GM23338 (cell line): ENCODE measurements around the gene GC. TPM values are rescaled to one million over a fixed set of nuclear protein-coding genes. Genes with fewer than 3 reads are reported as not detected.

Experiments
- ATAC-seq: fragments of 200-7000 bp; cut with Tn5 transposase; 3 replicates; pipeline ENCODE4 v1.9.1; 2020
- DNase-seq: peaks from one replicate; pipeline ENCODE4 v3.0.0-alpha.2; 2015; ENCODE audit warnings: low spot score
- H2AFZ ChIP-seq: fragments of 200-600 bp; sonication (generic); 2 replicates; pipeline ENCODE4 v1.8.0; 2016; ENCODE audit warnings: antibody characterized with exemption, mild to moderate bottlenecking, moderate library complexity
- H3F3A ChIP-seq: fragments of 200-600 bp; sonication (generic); replicated peaks from 2 replicates; pipeline ENCODE4 v1.8.0; 2017; ENCODE audit warnings: antibody characterized with exemption, mixed run types, low read depth
- H3K27ac ChIP-seq: fragments of 200-600 bp; sonication (generic); 2 replicates; pipeline ENCODE4 v1.6.1; 2016; ENCODE audit warnings: low read depth
- H3K27me3 ChIP-seq: fragments of 200-600 bp; sonication (generic); 2 replicates; pipeline ENCODE4 v1.8.0; 2016; ENCODE audit warnings: mild to moderate bottlenecking, mixed run types, moderate library complexity; ENCODE audit not compliant: insufficient read depth
- H3K36me3 ChIP-seq: fragments of 200-600 bp; sonication (generic); 2 replicates; pipeline ENCODE4 v1.8.0; 2016; ENCODE audit warnings: mild to moderate bottlenecking; ENCODE audit not compliant: insufficient read depth
- H3K4me1 ChIP-seq: fragments of 200-600 bp; sonication (generic); 2 replicates; pipeline ENCODE4 v1.8.0; 2016; ENCODE audit warnings: mild to moderate bottlenecking, moderate library complexity; ENCODE audit not compliant: insufficient read depth
- H3K4me2 ChIP-seq: fragments of 200-600 bp; sonication (generic); 2 replicates; pipeline ENCODE4 v1.7.1; 2017; ENCODE audit warnings: mixed run types
- H3K4me3 ChIP-seq: fragments of 200-600 bp; sonication (generic); 2 replicates; pipeline ENCODE4 v1.6.1; 2016; ENCODE audit warnings: mixed run types
- H3K79me2 ChIP-seq: fragments of 200-600 bp; sonication (generic); replicated peaks from 2 replicates; pipeline ENCODE4 v1.8.0; 2017; ENCODE audit warnings: mild to moderate bottlenecking; ENCODE audit not compliant: insufficient read depth
- H3K9me2 ChIP-seq: fragments of 200-600 bp; sonication (generic); 2 replicates; pipeline ENCODE4 v1.8.0; 2017; ENCODE audit not compliant: insufficient read depth
- H4K20me1 ChIP-seq: fragments of 200-600 bp; sonication (generic); replicated peaks from 2 replicates; pipeline ENCODE4 v1.8.0; 2017; ENCODE audit warnings: mild to moderate bottlenecking; ENCODE audit not compliant: insufficient read depth
- H3K27ac Mint-ChIP-seq: 2 replicates; pipeline ENCODE4 v1.8.0; 2020; ENCODE audit warnings: inconsistent platforms, mild to moderate bottlenecking, moderate library complexity, mixed read lengths
- H3K27me3 Mint-ChIP-seq: 3 replicates; pipeline ENCODE4 v1.8.0; 2022; ENCODE audit warnings: low read depth, mild to moderate bottlenecking, moderate library complexity, mixed read lengths, inconsistent platforms; ENCODE audit not compliant: insufficient read depth, poor library complexity
- H3K36me3 Mint-ChIP-seq: 3 replicates; pipeline ENCODE4 v1.8.0; 2021; ENCODE audit warnings: low read depth, mild to moderate bottlenecking, inconsistent platforms, moderate library complexity, mixed read lengths
- H3K4me1 Mint-ChIP-seq: 3 replicates; pipeline ENCODE4 v1.8.0; 2020; ENCODE audit warnings: mild to moderate bottlenecking, inconsistent platforms, mixed read lengths
- H3K4me3 Mint-ChIP-seq: 3 replicates; pipeline ENCODE4 v1.8.0; 2021; ENCODE audit warnings: moderate library complexity, mild to moderate bottlenecking, inconsistent platforms, mixed read lengths
- H3K9me3 Mint-ChIP-seq: 3 replicates; pipeline ENCODE4 v1.8.0; 2020; ENCODE audit warnings: moderate library complexity, mild to moderate bottlenecking, inconsistent platforms, mixed read lengths
- CREB1 ChIP-seq: fragments of 250-450 bp; sonication (Bioruptor Pico); IDR thresholded peaks from 2 replicates; pipeline ENCODE4 v1.5.0; 2020; ENCODE audit warnings: low read depth, mild to moderate bottlenecking, moderate library complexity
- EZH2 ChIP-seq: fragments of 200-600 bp; sonication (generic); IDR thresholded peaks from one replicate; pipeline ENCODE4 v1.8.0; 2017; ENCODE audit warnings: antibody characterized with exemption, mild to moderate bottlenecking, low read depth; ENCODE audit not compliant: unreplicated experiment
- EZH2phosphoT487 ChIP-seq: fragments of 200-600 bp; sonication (generic); IDR thresholded peaks from one replicate; pipeline ENCODE4 v1.8.1; 2018; ENCODE audit warnings: antibody characterized with exemption; ENCODE audit not compliant: unreplicated experiment
- JUNB ChIP-seq: IDR thresholded peaks from one replicate; pipeline ENCODE4 v1.6.1; 2016; ENCODE audit warnings: antibody characterized with exemption; ENCODE audit not compliant: unreplicated experiment
- NANOG ChIP-seq: IDR thresholded peaks from 2 replicates; pipeline ENCODE4 v1.6.1; 2016; ENCODE audit warnings: antibody characterized with exemption, borderline replicate concordance
- POLR2AphosphoS5 ChIP-seq: IDR thresholded peaks from 2 replicates; pipeline ENCODE4 v1.6.1; 2016; ENCODE audit warnings: antibody characterized with exemption, low read depth
- STAT1 ChIP-seq: IDR thresholded peaks from one replicate; pipeline ENCODE4 v1.6.1; 2016; ENCODE audit warnings: antibody characterized with exemption; ENCODE audit not compliant: unreplicated experiment
- ZNF114 ChIP-seq: fragments of 250-450 bp; sonication (Bioruptor Pico); IDR thresholded peaks from 2 replicates; pipeline ENCODE4 v1.5.0; 2020; ENCODE audit warnings: mild to moderate bottlenecking, moderate library complexity
- ZNF331 ChIP-seq: fragments of 250-450 bp; sonication (Bioruptor Pico); IDR thresholded peaks from 2 replicates; pipeline ENCODE4 v1.5.0; 2020; ENCODE audit warnings: low read depth, mild to moderate bottlenecking, moderate library complexity
- polyA plus RNA-seq: library from polyadenylated mRNA; unstranded; fragments of >200 nt; fragmentation: Nextera tagmentation; extraction: Ambion mirVana; gene quantifications from 2 replicates; pipeline ENCODE4 v1.2.1, GENCODE V29; 2016
- total RNA-seq: library from RNA; depleted of rRNA; stranded (reverse); fragments of >200 nt; shearing (Covaris generic); gene quantifications from 2 replicates; pipeline ENCODE4 v1.2.3, GENCODE V29; 2014
- TF ChIP-seq, protein P1 (sequence below): IDR thresholded peaks from one replicate; pipeline ENCODE4 v1.6.1; 2018; ENCODE audit warnings: antibody characterized with exemption; ENCODE audit not compliant: unreplicated experiment
- TF ChIP-seq, protein P2 (sequence below): fragments of 250-450 bp; sonication (Bioruptor Pico); IDR thresholded peaks from 2 replicates; pipeline ENCODE4 v1.5.0; 2020; ENCODE audit warnings: mild to moderate bottlenecking, moderate library complexity

Gene GC
- total and polyA plus RNA-seq, 2 experiments from 2014 or later, result 0.21 to 1.7 TPM

DNA sequence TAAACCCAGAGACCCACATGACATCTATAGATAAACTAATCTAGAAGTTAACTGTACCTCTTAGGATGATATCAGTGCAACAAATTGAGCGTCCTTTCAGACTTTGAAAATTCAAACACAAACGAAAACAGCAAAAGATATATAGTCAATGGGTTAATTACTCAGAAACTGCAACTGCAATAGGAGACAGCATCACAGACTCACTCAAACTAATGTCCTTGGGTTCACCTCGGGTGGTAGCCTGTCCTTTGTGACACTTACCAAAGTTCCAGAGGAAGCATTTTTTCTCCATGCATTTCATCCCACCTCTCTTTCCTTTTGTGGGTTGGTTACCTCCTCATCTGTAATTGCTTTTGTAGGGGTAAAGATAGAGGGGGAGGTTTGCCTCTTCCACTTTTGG is 9.7 kb downstream of the GC start (continued):
- TF ChIP-seq, protein P1, sequence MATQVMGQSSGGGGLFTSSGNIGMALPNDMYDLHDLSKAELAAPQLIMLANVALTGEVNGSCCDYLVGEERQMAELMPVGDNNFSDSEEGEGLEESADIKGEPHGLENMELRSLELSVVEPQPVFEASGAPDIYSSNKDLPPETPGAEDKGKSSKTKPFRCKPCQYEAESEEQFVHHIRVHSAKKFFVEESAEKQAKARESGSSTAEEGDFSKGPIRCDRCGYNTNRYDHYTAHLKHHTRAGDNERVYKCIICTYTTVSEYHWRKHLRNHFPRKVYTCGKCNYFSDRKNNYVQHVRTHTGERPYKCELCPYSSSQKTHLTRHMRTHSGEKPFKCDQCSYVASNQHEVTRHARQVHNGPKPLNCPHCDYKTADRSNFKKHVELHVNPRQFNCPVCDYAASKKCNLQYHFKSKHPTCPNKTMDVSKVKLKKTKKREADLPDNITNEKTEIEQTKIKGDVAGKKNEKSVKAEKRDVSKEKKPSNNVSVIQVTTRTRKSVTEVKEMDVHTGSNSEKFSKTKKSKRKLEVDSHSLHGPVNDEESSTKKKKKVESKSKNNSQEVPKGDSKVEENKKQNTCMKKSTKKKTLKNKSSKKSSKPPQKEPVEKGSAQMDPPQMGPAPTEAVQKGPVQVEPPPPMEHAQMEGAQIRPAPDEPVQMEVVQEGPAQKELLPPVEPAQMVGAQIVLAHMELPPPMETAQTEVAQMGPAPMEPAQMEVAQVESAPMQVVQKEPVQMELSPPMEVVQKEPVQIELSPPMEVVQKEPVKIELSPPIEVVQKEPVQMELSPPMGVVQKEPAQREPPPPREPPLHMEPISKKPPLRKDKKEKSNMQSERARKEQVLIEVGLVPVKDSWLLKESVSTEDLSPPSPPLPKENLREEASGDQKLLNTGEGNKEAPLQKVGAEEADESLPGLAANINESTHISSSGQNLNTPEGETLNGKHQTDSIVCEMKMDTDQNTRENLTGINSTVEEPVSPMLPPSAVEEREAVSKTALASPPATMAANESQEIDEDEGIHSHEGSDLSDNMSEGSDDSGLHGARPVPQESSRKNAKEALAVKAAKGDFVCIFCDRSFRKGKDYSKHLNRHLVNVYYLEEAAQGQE, result no peak
- TF ChIP-seq CREB1 (CRISPR knock-in tag), result no peak
- no peak for TF ChIP-seq NANOG
- TF ChIP-seq JUNB, result no peak
- no peak for TF ChIP-seq ZNF114 (CRISPR knock-in tag)

DNA sequence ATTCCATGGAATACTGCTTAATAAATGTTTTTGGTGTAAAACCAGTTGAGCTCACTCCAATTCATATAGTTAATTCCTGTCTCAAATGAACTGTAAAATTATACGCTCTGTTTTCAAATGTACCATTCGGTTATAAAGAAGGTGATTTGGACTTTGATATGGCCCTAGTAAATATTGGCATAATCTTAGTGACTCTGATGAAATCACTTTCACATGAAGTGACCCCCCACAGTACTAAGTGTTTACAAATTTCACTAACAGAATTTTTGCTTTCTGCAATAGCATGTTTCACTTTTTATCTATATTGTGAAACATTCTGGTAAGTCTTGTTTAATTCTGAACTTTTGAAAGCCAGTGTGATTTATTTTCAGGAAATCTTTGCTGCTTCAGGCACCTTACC is 10.9 kb downstream of the GC start:
- H3K9me2 ChIP-seq, result peaks cover 2% of the 10 kb centered on the region; the same call in 1 of the 2 replicates
- H3K4me3 ChIP-seq, result no peak overlapping the region
- H3K27ac Mint-ChIP-seq, result peak overlapping the region; percentile 56
- peaks cover 17% of the 10 kb centered on the region for H3K36me3 Mint-ChIP-seq
- H3K4me1 Mint-ChIP-seq, result peaks cover 12% of the 10 kb centered on the region; the same call in 2 of the 3 replicates
- no peaks in the 10 kb centered on the region for H3K79me2 ChIP-seq
- H4K20me1 ChIP-seq, result no peaks in the 10 kb centered on the region
- no peak overlapping the region for H3K4me2 ChIP-seq
- H3K27ac ChIP-seq, result no peak overlapping the region
- H2AFZ ChIP-seq, result no peak overlapping the region
- H3F3A ChIP-seq, result no peaks in the 10 kb centered on the region
- H3K4me3 Mint-ChIP-seq, result no peak overlapping the region
- H3K4me1 ChIP-seq, result 0 out of 2 replicates have a peak, but pooled peaks cover 4% of the 10 kb centered on the region
- ATAC-seq (no peak), DNase-seq (no peak)
- no peaks in the 10 kb centered on the region for H3K27me3 ChIP-seq
- no peaks in the 10 kb centered on the region for H3K9me3 Mint-ChIP-seq
- H3K27me3 Mint-ChIP-seq, result peaks cover 2% of the 10 kb centered on the region
- no peaks in the 10 kb centered on the region for H3K36me3 ChIP-seq
- TF ChIP-seq, protein P1, result no peak
- TF ChIP-seq ZNF331 (CRISPR knock-in tag), result no peak
- TF ChIP-seq CREB1 (CRISPR knock-in tag), result no peak
- TF ChIP-seq EZH2, result no peak
- no peak for TF ChIP-seq EZH2phosphoT487
- TF ChIP-seq, protein P2, sequence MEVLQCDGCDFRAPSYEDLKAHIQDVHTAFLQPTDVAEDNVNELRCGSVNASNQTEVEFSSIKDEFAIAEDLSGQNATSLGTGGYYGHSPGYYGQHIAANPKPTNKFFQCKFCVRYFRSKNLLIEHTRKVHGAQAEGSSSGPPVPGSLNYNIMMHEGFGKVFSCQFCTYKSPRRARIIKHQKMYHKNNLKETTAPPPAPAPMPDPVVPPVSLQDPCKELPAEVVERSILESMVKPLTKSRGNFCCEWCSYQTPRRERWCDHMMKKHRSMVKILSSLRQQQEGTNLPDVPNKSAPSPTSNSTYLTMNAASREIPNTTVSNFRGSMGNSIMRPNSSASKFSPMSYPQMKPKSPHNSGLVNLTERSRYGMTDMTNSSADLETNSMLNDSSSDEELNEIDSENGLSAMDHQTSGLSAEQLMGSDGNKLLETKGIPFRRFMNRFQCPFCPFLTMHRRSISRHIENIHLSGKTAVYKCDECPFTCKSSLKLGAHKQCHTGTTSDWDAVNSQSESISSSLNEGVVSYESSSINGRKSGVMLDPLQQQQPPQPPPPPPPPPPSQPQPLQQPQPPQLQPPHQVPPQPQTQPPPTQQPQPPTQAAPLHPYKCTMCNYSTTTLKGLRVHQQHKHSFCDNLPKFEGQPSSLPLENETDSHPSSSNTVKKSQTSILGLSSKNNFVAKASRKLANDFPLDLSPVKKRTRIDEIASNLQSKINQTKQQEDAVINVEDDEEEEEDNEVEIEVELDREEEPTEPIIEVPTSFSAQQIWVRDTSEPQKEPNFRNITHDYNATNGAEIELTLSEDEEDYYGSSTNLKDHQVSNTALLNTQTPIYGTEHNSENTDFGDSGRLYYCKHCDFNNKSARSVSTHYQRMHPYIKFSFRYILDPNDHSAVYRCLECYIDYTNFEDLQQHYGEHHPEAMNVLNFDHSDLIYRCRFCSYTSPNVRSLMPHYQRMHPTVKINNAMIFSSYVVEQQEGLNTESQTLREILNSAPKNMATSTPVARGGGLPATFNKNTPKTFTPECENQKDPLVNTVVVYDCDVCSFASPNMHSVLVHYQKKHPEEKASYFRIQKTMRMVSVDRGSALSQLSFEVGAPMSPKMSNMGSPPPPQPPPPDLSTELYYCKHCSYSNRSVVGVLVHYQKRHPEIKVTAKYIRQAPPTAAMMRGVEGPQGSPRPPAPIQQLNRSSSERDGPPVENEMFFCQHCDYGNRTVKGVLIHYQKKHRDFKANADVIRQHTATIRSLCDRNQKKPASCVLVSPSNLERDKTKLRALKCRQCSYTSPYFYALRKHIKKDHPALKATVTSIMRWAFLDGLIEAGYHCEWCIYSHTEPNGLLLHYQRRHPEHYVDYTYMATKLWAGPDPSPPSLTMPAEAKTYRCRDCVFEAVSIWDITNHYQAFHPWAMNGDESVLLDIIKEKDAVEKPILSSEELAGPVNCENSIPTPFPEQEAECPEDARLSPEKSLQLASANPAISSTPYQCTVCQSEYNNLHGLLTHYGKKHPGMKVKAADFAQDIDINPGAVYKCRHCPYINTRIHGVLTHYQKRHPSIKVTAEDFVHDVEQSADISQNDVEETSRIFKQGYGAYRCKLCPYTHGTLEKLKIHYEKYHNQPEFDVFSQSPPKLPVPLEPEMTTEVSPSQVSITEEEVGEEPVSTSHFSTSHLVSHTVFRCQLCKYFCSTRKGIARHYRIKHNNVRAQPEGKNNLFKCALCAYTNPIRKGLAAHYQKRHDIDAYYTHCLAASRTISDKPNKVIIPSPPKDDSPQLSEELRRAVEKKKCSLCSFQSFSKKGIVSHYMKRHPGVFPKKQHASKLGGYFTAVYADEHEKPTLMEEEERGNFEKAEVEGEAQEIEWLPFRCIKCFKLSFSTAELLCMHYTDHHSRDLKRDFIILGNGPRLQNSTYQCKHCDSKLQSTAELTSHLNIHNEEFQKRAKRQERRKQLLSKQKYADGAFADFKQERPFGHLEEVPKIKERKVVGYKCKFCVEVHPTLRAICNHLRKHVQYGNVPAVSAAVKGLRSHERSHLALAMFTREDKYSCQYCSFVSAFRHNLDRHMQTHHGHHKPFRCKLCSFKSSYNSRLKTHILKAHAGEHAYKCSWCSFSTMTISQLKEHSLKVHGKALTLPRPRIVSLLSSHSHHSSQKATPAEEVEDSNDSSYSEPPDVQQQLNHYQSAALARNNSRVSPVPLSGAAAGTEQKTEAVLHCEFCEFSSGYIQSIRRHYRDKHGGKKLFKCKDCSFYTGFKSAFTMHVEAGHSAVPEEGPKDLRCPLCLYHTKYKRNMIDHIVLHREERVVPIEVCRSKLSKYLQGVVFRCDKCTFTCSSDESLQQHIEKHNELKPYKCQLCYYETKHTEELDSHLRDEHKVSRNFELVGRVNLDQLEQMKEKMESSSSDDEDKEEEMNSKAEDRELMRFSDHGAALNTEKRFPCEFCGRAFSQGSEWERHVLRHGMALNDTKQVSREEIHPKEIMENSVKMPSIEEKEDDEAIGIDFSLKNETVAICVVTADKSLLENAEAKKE, result no peak
- no peak for TF ChIP-seq POLR2AphosphoS5
- TF ChIP-seq NANOG, result no peak
- TF ChIP-seq STAT1, result no peak
- no peak for TF ChIP-seq ZNF114 (CRISPR knock-in tag)
